Gastrocnemius medialis (tissue), 4 donors: ENCODE data around the gene ZNF485.

ENCODE experiments used
- POLR2A ChIP-seq, 2 donors: fragments of 450-650 bp; IDR thresholded peaks; one replicate each; pipeline ENCODE4 v1.6.1; 2017; ENCODE audit warnings: antibody characterized with exemption in 2 of 2, mild to moderate bottlenecking in 2 of 2, moderate library complexity in 2 of 2
- TF ChIP-seq, protein P1 (sequence below), 5 experiments: fragments of 450-650 bp in 3 of 5; fragments of 200-600 bp in 2 of 5; sonication (generic) in 2 of 5; IDR thresholded peaks in 4 of 5; conservative IDR thresholded peaks in 1 of 5; 1 replicate in 4 of 5; 2 replicates in 1 of 5; pipeline ENCODE4 v1.5.1; 2016 to 2019; ENCODE audit warnings: antibody characterized with exemption in 5 of 5, mild to moderate bottlenecking in 3 of 5, moderate library complexity in 3 of 5

DNA sequence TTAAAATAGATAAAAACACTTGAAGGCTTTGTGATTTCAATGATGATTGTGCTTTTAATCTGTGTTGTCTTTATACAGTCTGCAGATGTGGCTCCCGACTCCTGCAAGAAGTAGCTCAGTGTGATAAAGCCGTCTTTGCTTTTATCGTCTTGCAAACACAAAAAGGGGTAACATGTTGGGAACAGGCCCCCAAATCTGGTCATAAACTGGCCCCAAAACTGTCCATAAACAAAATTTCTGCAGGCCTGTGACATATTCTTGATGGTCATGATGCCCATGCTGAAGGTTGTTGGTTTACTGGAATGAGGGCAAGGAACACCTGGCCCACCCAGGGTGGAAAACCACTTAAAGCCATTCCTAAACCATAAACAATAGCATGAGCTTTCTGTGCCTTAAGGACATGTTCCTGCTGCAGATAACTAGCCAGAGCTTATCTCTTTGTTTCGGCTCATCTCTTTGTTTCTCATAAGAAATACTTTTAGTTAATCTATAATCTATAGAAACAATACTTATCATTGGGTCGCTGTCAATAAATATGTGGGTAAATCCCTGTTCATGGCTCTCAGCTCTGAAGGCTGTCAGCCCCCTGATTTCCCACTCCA, 14.8 kb upstream of the ZNF485 start:
- TF ChIP-seq, protein P1, sequence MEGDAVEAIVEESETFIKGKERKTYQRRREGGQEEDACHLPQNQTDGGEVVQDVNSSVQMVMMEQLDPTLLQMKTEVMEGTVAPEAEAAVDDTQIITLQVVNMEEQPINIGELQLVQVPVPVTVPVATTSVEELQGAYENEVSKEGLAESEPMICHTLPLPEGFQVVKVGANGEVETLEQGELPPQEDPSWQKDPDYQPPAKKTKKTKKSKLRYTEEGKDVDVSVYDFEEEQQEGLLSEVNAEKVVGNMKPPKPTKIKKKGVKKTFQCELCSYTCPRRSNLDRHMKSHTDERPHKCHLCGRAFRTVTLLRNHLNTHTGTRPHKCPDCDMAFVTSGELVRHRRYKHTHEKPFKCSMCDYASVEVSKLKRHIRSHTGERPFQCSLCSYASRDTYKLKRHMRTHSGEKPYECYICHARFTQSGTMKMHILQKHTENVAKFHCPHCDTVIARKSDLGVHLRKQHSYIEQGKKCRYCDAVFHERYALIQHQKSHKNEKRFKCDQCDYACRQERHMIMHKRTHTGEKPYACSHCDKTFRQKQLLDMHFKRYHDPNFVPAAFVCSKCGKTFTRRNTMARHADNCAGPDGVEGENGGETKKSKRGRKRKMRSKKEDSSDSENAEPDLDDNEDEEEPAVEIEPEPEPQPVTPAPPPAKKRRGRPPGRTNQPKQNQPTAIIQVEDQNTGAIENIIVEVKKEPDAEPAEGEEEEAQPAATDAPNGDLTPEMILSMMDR (IDR thresholded peaks at IDR 0.05 in 4 of 5, conservative IDR thresholded peaks at IDR 0.05 in 1 of 5): no peak
- no peak for TF ChIP-seq POLR2A (IDR thresholded peaks at IDR 0.05)
